ENCODE data around the gene TPSAB1.
"Not testable (repeated sequence)": the region's sequence is repeated elsewhere in the genome, so short reads cannot be mapped to it uniquely, and the experiment has no call there.

TPSAB1 gene

DNA sequence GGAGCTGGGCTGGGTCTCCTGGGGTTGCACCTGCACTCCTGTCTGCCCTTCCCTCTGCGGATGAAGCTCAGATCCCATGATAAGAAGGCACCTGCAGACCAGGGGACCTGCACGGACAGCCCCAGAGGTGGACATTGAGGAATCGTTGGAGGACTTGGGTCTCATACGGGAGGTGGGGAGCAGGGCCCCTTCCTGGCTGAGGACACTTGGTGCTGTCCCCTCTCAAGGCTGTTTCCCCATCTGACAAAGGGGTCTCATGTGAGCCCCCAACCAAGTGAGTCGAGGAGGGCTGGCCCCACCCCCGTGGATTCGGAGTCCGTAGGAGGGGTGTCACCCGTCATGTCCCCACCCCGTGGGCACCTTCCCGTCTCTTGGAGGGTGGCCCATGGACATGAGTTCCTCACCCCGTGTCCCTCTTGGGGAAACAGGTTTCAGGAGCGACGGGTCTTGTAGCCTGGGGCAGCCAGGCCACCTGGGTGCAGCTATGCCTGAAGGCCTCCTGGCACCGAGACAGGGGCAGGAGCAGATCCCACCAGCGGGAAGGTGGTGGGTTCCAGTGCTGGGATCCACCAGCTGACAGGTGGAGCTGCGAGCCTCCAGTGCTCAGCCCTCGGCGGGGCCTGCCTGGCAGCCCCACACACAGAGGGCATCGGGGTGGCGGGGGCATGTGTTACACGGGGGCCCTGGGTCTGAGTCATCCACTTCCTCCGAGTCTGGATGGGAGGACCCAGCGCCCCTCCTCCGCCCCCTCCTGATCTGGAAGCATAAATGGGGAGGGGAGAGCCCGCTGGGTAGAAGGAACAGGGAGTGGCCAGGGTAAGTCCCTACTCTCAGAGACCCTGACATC is 15.0 kb downstream of the TPSAB1 start, which contains the start of gene TPSD1:
TPSD1 (plus strand) TSS at position 794 of the 847 bp plus-strand sequence. CDS start 212 bp downstream, outside the sequence.
- not testable (repeated sequence) for H3K27me3 ChIP-seq (ENCODE audit: insufficient read depth, low read length, poor library complexity); H4K20me1 ChIP-seq (ENCODE audit: insufficient read depth, low read length); ATAC-seq (ENCODE audit: insufficient read depth, low read depth); H3K36me3 ChIP-seq (ENCODE audit: insufficient read depth, low read length); DNase-seq; H3K4me2 ChIP-seq (ENCODE audit: insufficient read depth, low read length); H3K9me3 ChIP-seq (ENCODE audit: insufficient read depth, low read length, severe bottlenecking); H2AFZ ChIP-seq (ENCODE audit: low read depth, low read length); H3K79me2 ChIP-seq (ENCODE audit: insufficient read depth, low read length); H3K4me3 ChIP-seq (ENCODE audit: low read depth in 1 of 2, low read length in 2 of 2); H3K9ac ChIP-seq (ENCODE audit: low read depth, low read length); H3K4me1 ChIP-seq (ENCODE audit: insufficient read depth, low read length); H3K27ac ChIP-seq (ENCODE audit: low read length)

DNA sequence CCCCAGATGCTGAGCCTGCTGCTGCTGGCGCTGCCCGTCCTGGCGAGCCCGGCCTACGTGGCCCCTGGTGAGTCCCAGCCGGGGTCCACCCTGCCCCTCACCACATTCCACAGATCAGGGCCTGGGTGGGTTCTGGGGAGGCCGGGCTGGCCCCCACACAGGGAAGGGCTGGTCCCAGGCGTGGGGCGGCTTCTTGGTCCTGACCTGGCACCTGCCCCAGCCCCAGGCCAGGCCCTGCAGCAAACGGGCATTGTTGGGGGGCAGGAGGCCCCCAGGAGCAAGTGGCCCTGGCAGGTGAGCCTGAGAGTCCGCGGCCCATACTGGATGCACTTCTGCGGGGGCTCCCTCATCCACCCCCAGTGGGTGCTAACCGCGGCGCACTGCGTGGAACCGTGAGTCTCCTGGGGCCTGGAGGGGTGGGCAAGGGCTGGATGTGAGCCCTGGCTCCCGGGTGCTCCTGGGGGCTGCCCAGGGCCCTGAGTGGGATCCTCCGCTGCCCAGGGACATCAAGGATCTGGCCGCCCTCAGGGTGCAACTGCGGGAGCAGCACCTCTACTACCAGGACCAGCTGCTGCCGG is 15.9 kb downstream of the TPSAB1 start:
- H3K4me1 ChIP-seq (ENCODE audit: insufficient read depth, low read length); ATAC-seq (ENCODE audit: insufficient read depth, low read depth); H3K79me2 ChIP-seq (ENCODE audit: insufficient read depth, low read length); H3K4me2 ChIP-seq (ENCODE audit: insufficient read depth, low read length); H3K27me3 ChIP-seq (ENCODE audit: insufficient read depth, low read length, poor library complexity); H3K9ac ChIP-seq (ENCODE audit: low read depth, low read length); H2AFZ ChIP-seq (ENCODE audit: low read depth, low read length); H3K36me3 ChIP-seq (ENCODE audit: insufficient read depth, low read length); H4K20me1 ChIP-seq (ENCODE audit: insufficient read depth, low read length); H3K9me3 ChIP-seq (ENCODE audit: insufficient read depth, low read length, severe bottlenecking); H3K27ac ChIP-seq (ENCODE audit: low read length); H3K4me3 ChIP-seq (ENCODE audit: low read depth in 1 of 2, low read length in 2 of 2); DNase-seq: not testable (repeated sequence)

- no peaks in the 10 kb centered on the region for H3K4me1 ChIP-seq (ENCODE audit: insufficient read depth, low read length)
- H3K4me2 ChIP-seq (ENCODE audit: insufficient read depth, low read length): no peak overlapping the region
- ATAC-seq (ENCODE audit: insufficient read depth, low read depth) (no peak), DNase-seq (no peak)
- no peaks in the 10 kb centered on the region for H3K27me3 ChIP-seq (ENCODE audit: insufficient read depth, low read length, poor library complexity)
- TF ChIP-seq EZH2 (IDR thresholded peaks at IDR 0.05; ENCODE audit: borderline replicate concordance, low read depth, low read length, severe bottlenecking): no peak
- TF ChIP-seq, protein P1, sequence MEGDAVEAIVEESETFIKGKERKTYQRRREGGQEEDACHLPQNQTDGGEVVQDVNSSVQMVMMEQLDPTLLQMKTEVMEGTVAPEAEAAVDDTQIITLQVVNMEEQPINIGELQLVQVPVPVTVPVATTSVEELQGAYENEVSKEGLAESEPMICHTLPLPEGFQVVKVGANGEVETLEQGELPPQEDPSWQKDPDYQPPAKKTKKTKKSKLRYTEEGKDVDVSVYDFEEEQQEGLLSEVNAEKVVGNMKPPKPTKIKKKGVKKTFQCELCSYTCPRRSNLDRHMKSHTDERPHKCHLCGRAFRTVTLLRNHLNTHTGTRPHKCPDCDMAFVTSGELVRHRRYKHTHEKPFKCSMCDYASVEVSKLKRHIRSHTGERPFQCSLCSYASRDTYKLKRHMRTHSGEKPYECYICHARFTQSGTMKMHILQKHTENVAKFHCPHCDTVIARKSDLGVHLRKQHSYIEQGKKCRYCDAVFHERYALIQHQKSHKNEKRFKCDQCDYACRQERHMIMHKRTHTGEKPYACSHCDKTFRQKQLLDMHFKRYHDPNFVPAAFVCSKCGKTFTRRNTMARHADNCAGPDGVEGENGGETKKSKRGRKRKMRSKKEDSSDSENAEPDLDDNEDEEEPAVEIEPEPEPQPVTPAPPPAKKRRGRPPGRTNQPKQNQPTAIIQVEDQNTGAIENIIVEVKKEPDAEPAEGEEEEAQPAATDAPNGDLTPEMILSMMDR (IDR thresholded peaks at IDR 0.05; ENCODE audit: borderline replicate concordance, extremely low read depth, low read length, poor library complexity, severe bottlenecking): no peak
- no peaks in the 10 kb centered on the region for H4K20me1 ChIP-seq (ENCODE audit: insufficient read depth, low read length)
- H3K9ac ChIP-seq (ENCODE audit: low read depth, low read length): no peak overlapping the region
- H3K79me2 ChIP-seq (ENCODE audit: insufficient read depth, low read length): no peaks in the 10 kb centered on the region
- H3K27ac ChIP-seq (ENCODE audit: low read length): no peak overlapping the region
- H3K36me3 ChIP-seq (ENCODE audit: insufficient read depth, low read length): no peaks in the 10 kb centered on the region
- H3K9me3 ChIP-seq (ENCODE audit: insufficient read depth, low read length, severe bottlenecking): no peaks in the 10 kb centered on the region
- no peak overlapping the region for H3K4me3 ChIP-seq (ENCODE audit: low read depth in 1 of 2, low read length in 2 of 2)
- H2AFZ ChIP-seq (ENCODE audit: low read depth, low read length): no peak overlapping the region
These were observed 16.4 kb downstream of the TPSAB1 start for GRCh38 chr16:1256874-1257322.

GRCh38 chr16:1257561-1258224 is 17.2 kb downstream of the TPSAB1 start:
- Histone ChIP-seq H3K27me3 (ENCODE audit: insufficient read depth, low read length, poor library complexity) (no peaks in the 10 kb centered on the region), H3K4me2 (ENCODE audit: insufficient read depth, low read length) (no peak overlapping the region)

More at GRCh38 chr16:1257561-1258224, 17.2 kb downstream of the TPSAB1 start:
- TF ChIP-seq, protein P1 (IDR thresholded peaks at IDR 0.05; ENCODE audit: borderline replicate concordance, extremely low read depth, low read length, poor library complexity, severe bottlenecking): no peak
- TF ChIP-seq EZH2 (IDR thresholded peaks at IDR 0.05; ENCODE audit: borderline replicate concordance, low read depth, low read length, severe bottlenecking): no peak
- H3K27ac ChIP-seq (ENCODE audit: low read length): no peak overlapping the region
- no peak overlapping the region for H3K4me3 ChIP-seq (ENCODE audit: low read depth in 1 of 2, low read length in 2 of 2)
- DNase-seq: no peak
- H2AFZ ChIP-seq (ENCODE audit: low read depth, low read length): no peak overlapping the region
- no peaks in the 10 kb centered on the region for H3K36me3 ChIP-seq (ENCODE audit: insufficient read depth, low read length)
- no peaks in the 10 kb centered on the region for H3K4me1 ChIP-seq (ENCODE audit: insufficient read depth, low read length)
- H3K9ac ChIP-seq (ENCODE audit: low read depth, low read length): no peak overlapping the region
- peak; percentile 14; the same call in 1 of the 3 replicates for ATAC-seq (ENCODE audit: insufficient read depth, low read depth)
- no peaks in the 10 kb centered on the region for H3K79me2 ChIP-seq (ENCODE audit: insufficient read depth, low read length)
- H4K20me1 ChIP-seq (ENCODE audit: insufficient read depth, low read length): no peaks in the 10 kb centered on the region
- H3K9me3 ChIP-seq (ENCODE audit: insufficient read depth, low read length, severe bottlenecking): no peaks in the 10 kb centered on the region
